GM18868 (cell line): ENCODE measurements around the gene DES.
A peak's percentile ranks its signal among the peaks of the same experiment; 100 is the strongest.
"Not testable (repeated sequence)": the region's sequence is repeated elsewhere in the genome, so short reads cannot be mapped to it uniquely, and the experiment has no call there.

Experiments
- ATAC-seq: cut with Tn5 transposase; IDR thresholded peaks from one replicate; pipeline ENCODE4 v1.9.1; 2021; ENCODE audit warnings: mild to moderate bottlenecking, moderate library complexity; ENCODE audit not compliant: unreplicated experiment

DES gene

GRCh38 chr2:219399716-219400478, 18.3 kb upstream of the DES start:
- ATAC-seq = no peak

GRCh38 chr2:219400562-219400961, 17.6 kb upstream of the DES start:
- no peak for ATAC-seq

GRCh38 chr2:219401606-219402005, 16.6 kb upstream of the DES start:
- ATAC-seq = no peak

GRCh38 chr2:219402665-219403515, 15.3 kb upstream of the DES start:
- peak; percentile 87 for ATAC-seq

GRCh38 chr2:219403861-219404260, 14.3 kb upstream of the DES start:
- no peak for ATAC-seq

- no peak for ATAC-seq
Measured at GRCh38 chr2:219404291-219404910, 13.8 kb upstream of the DES start.

GRCh38 chr2:219404954-219405353, 13.2 kb upstream of the DES start:
- ATAC-seq = no peak

- ATAC-seq = no peak
Measured at GRCh38 chr2:219405451-219405850, 12.7 kb upstream of the DES start.

- ATAC-seq = no peak
Measured at GRCh38 chr2:219405958-219406860, 12.0 kb upstream of the DES start.

- no peak for ATAC-seq
Measured at GRCh38 chr2:219406861-219407230, 11.3 kb upstream of the DES start.

GRCh38 chr2:219407343-219407742, 10.8 kb upstream of the DES start:
- not testable (repeated sequence) for ATAC-seq

- ATAC-seq = no peak
Measured at GRCh38 chr2:219408204-219408603, 10.0 kb upstream of the DES start.

- no peak for ATAC-seq
Measured at GRCh38 chr2:219408631-219409030, 9.5 kb upstream of the DES start.

- ATAC-seq = no peak
Measured at GRCh38 chr2:219409619-219410018, 8.6 kb upstream of the DES start.

GRCh38 chr2:219410390-219410789, 7.8 kb upstream of the DES start:
- no peak for ATAC-seq

GRCh38 chr2:219414857-219415256, 3.3 kb upstream of the DES start:
- ATAC-seq = no peak

- no peak for ATAC-seq
Measured at GRCh38 chr2:219415580-219416234, 2.5 kb upstream of the DES start.

GRCh38 chr2:219416235-219416602, 2.0 kb upstream of the DES start:
- no peak for ATAC-seq

GRCh38 chr2:219416938-219417337, 1.2 kb upstream of the DES start:
- ATAC-seq = no peak

GRCh38 chr2:219417374-219417773, 803 bp upstream of the DES start:
- ATAC-seq = no peak
